Measurements from ENCODE around the gene PIP5K1C.

PIP5K1C gene

DNA sequence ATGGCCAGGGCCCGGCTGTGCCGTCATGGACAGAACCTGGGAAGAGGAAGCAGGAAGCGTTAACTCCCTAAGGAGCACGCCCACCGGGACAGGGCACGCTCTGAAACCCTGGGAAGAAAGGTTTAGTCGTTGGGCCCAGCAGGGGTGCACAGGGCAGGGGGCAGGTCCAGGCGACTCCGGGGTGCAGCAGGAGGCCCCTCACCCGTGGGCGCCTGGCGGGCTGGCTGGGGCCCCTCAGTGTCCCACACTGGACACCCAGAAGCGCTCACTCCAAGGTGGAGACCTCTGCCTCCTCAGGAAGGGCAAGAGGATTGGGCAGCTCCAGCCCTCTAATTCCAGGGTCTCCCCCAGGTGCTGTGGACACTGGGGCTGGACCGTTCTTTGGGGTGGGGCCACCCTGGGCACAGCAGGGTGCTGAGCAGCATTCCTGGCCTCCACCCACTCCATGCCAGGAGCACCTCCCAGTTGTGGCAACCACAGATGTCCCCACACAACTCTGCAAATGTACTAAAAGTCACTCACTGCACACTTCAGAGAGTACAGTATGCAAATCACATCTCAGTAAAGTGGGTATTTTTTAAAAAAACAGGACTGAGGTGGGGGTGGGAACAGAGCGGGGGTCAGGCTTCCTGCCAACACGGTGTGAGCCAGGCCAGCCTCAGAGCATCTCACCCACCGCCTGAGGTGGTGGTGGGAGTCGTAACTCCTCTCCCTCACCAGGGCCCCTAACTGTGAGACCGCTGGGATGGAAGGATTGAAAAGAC lies 35.2 kb downstream of the PIP5K1C start:
- DNase-seq (ENCODE audit: extremely low read depth in 1 of 2, low read depth in 1 of 2): no peak

DNA sequence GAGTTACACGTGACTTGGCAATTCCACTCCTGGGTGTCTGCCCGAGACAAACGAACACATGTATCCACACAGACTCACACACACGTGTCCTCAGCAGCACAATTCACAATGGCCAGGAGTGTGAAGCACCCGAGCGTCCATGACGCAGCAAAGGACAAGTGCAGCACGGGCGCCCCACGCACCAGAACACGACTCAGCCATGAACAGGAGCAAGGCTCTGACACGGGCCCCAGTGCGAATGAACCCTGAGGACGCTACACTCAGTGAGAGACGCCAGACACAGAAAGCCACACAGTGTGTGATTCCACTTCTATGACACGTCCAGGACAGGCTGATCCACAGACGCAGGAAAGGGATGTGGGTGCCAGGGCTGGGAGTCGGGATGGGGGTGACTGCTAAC lies 36.4 kb downstream of the PIP5K1C start:
- no peak for DNase-seq (ENCODE audit: extremely low read depth in 1 of 2, low read depth in 1 of 2)

DNA sequence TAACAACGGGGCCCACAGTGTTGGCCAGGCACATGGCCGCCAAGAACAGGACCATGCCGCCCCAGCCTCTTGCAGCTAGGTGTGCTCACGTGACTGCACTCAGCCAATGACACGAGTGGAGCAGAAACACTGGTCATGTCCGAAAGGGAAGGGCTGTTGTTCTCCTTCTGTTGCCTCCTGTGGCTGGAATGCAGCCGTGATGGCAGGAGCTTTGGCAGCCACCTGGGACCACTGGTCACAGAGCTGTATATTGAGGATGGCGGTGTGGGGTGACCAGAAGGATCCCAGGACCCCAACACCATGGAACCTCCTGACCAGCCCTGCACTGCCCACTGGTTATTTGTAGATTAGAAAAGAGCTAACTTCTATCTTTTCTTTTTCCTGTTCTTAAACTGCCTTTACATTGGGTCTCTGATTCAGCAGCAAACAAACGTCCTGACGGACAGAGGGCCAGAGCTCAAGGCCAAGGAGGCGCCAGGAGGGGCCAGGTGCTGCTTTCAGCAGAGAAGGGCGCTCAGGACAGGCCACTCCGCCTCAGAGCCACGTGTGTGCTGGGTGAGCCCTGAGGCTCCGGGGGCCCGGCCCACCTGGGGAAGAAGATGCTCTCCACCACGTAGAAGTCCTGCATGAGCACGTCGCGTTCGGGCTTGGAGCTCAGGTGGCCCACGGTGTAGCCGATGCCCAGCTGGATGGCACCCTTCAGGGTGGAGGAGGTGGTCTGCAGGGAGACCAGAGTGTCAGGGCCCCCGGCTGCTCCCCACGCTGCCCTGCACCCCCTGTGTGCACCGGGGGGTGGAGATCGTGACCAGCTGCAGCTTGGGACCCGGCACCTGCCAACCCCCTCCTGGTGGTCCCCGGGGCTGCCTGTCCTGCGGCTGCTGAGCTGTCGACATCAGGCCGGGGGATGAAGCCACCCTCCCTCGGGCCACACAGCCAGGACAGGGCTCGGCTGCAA lies 38.7 kb downstream of the PIP5K1C start:
- DNase-seq (ENCODE audit: extremely low read depth in 1 of 2, low read depth in 1 of 2): no peak

DNA sequence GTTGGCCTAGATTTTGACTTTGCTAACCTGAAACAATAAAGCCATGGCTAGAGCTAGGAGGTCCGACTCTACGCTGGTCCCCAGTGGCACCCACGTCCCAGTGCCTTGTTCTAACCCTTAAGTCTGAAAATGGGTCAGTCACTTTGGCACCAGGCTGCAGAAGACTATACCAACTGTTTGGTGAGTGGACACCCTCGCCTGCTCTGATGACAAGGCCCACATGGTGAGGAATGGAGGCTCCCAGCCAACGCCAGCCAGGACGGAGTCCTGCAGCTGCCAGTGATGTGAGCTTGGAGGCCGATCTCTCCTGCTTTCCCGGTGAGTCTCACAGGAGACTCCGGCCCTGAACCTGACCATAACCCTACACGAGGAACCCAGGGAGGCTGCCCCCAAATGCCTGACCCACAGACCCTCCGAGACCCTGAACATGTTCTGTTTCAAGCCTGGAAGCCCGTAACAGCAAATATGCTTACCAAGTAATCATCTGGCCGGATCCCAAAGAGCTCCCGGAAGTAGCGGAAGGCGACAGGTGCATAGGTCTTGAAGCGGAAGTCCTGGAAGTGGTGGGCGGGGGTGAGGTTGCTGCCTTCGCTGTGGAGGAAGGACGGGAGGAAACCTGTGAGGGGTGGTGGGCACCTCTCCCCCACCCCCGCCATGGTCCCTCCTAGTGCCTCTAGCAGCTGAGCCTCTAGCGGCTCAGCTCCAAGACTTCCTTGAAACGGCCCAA lies 39.6 kb downstream of the PIP5K1C start:
- no peak for DNase-seq (ENCODE audit: extremely low read depth in 1 of 2, low read depth in 1 of 2)

DNA sequence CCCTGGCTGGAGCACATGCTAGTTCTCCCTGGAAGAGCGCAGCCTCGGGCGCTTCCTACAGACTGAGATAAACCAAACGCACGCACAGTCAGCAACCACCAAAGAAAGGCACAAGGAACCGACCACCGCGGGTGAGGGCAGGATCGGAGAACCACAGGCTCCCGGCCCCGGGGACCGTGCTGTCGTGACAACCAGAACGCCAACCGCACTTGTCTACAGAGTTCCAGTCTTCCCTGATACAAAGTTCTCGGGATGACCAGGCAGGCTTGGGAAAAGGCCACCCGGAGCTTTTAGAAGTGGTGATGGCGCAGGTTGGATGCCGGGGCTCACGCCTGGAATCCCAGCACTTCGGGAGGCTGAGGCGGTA lies 40.5 kb downstream of the PIP5K1C start:
- DNase-seq (ENCODE audit: extremely low read depth in 1 of 2, low read depth in 1 of 2): no peak

DNA sequence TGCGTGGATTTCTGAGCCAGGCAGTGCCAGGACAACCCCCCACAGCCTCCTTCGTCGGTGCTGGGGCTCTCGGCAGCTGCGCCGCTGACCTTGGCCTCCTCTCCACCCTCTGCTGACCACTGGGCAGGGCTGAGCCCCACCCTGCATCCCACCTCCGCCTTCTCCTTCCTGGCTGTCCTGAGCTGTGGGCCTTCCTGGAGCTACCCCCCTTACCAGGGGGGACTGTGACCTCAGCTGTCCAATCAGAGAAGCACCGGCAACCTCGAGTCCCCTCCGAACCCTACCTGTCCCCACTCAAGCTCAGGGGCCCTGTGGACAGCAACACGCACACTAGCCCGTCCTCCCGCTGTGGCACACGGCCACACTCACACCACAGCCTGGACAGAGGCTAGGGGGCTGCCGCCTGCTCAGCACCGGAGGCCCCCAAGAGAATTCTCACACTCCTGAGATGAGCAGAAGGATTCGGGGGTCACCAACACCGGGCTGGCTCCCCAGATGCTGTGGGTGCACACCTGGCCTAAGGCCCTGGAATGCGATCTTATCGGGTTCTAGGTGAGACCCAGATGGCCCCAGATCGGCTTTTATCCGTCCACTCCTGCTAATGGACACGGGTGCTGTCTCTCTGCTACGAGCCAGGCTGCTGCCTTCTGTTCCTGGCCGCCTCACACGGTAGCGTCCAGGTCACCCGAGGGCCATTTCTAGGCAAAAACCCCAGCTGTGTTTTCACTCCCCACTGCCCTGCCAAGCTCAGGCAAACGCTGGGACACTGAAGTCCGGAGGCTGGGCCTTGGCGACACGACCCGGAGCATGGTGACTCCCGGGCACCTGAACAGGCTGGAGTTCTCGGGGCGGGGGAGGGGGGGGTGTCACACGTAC lies 41.2 kb downstream of the PIP5K1C start:
- DNase-seq (ENCODE audit: extremely low read depth in 1 of 2, low read depth in 1 of 2): no peak

DNA sequence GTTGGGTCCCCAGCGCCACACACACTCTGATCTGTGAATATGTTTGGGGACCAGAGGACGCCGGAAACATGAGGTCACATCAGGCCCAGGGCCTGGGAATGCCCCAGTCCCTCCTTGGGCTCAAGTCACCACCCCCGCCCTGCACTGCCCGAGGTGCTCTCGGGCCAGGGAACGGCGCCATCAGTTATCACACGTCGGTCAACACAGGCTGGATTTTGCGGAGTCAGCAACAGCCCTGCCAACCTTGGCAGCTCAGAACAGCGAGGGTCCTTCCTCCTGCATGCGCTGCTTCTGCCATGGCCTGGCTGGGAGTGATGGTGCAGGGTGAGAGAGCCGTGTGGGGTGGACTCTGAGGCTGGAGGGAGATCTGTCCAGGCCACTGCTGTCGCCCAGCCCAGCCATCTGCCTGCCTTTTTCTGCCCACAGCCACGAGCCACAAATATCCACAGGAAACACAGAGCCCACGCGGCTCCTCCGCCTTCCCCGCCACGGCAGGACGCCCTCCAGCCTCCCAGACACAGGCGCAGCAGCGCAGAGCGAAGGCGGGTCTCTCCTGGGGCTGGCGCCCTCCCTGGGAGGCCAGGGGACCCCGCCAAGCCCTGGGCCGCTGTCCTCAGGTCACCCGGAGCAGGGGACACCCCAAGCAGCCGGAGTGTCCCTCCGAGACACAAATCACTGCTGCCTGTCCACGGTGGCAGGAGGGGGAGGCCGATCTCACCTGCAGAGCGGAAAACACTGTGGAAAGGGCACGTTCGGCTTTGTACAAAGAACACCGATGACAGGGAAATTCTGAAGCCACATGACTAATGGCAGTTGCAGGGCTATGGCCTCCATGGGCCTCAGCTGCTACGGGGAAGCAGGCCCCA lies 42.0 kb downstream of the PIP5K1C start:
- no peak for DNase-seq (ENCODE audit: extremely low read depth in 1 of 2, low read depth in 1 of 2)

DNA sequence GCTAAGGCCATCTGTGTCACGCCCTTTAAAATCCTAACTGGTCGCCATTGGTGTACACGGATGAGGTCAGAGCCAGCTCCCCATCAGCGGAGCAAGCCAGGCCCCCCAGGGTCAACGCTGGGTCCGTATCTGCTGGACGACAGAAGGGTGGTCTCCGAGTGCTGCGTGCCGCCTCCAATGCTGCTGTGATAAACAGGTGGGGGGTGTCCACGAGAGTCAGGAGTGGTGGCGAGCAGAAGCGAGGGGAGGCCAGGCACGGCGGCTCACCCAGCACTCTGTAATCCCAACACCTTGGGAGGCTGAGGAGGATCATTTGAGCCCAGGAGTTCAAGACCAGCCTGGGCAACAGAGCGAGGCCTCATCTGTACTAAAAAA lies 42.9 kb downstream of the PIP5K1C start:
- DNase-seq (ENCODE audit: extremely low read depth in 1 of 2, low read depth in 1 of 2): no peak

DNA sequence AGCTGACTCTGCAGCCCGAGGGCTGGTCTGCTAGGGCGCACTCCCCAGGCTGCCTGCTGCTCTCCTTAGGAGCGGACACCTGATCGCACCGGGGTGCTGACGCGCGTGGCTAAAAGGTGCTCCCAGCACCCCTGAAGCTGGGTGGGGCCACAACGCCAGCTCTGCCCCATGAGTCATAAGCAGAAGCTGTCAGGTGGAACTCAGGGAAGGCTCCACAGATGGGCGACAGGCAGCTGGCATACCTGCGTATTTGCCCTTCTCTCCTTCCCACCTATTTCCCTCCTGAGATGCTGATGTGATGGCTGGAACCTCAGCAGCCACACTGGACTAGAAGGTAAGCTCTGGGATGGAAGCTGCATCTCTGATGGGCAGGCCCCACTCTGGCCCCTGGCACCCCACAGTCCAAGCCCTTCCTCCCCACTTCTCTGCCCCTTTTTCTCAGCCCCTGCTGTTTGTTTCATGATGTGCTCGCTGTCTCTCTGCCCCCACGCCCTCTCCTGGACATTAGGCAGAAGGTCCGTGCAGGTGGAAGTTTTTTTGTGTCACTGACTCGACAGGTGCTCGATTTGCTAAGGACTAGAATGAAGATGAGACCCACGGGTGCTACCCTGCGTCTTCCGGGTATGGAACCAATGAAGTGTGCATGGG lies 43.4 kb downstream of the PIP5K1C start:
- DNase-seq (ENCODE audit: extremely low read depth in 1 of 2, low read depth in 1 of 2): no peak

DNA sequence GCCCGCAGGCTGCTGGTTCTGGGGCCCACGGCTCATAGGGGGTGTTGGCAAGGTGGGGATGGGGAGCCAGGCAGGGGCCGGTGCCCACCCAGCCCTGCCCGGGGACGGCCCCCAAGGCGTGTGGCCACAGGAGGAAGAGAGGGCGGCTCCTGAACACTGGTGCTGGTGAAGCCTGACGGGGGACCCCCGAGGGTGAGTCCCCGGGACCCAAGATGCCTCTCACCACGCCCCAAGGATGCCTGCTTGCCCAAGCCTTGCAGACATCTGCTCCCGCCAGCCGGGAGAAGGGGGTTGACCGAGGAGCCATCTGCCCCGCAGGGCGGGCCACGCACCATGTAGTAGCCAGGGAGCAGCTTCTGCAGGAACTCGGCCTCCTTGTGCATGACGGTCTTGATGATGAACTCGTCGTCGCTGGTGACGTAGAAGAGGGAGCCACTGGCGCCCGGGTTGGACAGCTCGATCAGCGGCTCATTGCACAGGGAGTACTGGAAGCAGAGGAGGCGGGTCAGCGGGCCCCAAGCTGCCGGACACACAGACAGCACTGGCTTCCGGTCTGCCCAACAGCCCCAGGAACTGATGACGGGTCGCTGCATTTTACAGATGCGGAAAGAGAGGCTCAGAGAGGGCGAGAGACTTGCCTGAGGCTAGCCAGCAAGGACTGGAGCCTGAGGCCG lies 44.1 kb downstream of the PIP5K1C start:
- DNase-seq (ENCODE audit: extremely low read depth in 1 of 2, low read depth in 1 of 2): no peak

DNA sequence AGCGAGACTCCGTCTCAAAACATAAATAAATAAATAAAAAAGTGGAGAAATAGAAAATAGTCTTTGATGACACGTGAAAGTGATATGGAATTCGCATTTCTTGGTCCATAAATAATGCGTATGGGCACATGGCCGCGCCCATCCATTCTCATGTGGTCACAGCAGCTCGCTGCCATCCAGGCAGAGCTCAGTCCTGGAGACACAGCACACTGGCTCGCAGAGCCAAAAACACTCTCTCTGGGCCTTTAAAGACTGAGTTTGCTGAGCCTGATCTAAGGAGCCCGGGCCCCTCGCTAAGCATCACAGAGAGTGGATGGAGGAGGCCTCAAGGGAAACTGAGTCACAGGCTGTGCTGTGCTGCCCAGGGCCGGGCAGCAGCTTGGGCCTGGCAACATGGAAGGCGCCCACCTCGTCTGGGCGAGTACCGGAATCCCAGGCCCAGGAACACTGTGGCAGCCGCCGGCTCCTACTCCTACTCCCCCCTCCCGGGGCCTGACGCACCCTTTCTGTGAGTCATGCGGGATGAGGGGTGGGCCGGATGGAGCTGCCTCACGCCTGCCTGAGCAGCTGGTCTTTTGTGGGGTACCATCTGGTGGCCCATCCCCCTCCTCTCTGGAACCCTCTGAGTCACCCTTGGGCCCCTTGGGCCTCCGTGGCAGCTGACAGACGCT lies 44.7 kb downstream of the PIP5K1C start:
- DNase-seq (ENCODE audit: extremely low read depth in 1 of 2, low read depth in 1 of 2): no peak

DNA sequence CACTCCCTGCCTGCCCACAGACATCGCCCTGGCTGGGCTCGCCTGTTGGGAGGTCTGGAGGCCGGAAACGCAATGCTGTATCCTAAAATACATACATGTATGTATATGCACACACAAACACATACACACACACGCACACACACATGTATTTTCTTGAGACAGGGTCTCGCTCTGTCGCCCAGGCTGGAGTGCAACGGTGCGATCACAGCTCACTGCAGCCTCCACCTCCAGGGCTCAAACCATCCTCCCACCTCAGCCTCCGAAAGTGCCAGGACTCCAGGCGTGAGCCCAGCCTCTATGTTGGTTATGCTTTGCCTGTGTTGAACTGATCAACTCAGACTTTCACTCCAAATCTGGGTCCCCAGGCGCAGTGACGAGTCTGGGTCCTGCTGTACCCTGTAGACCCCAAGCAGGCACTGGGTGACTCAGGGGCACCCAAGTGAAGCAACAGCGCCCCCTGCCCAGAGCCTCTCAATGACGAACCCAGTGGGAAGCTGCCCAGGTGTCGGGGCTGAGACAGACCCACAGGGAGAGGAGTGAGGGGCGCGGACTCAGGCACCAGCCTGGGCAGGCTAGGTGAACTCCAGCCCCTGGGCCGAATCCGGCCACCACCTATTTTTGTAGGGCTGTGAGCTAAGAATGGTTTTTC lies 46.3 kb downstream of the PIP5K1C start:
- DNase-seq (ENCODE audit: extremely low read depth in 1 of 2, low read depth in 1 of 2): no peak

DNA sequence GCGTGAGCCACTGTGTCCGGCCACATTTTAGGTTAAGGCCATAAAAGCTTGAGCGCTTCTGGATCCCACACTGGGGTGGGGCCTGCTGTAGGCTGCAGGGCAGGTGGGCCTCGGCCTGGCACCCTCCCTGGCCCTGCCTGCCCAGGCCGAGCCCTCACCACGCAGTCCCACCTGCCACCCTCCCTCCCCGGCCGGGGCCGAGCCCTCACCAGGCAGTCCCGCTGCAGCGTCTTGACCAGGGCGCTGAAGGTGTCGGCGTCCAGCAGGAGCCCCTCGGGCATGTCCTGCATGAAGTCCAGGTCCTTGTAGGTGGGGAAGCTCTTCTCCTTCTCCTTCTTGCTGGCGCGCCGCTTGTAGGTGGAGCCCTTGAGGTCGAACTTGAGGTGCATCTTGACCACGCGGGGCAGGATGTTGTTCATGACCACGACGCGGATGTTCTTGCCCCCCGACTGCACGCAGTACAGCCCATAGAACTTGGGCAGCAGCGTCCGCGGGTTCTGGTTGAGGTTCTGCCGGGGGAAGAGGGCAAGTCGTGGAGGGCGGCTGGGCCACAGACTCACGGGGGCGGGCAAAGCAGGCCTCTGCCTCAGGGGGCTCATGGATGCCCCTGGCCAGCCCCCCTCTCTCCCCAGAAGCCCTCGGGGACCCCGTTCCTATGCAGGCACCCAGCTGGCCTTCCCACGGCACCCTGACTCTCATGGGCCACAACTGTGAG lies 47.0 kb downstream of the PIP5K1C start:
- no peak for DNase-seq (ENCODE audit: extremely low read depth in 1 of 2, low read depth in 1 of 2)

DNA sequence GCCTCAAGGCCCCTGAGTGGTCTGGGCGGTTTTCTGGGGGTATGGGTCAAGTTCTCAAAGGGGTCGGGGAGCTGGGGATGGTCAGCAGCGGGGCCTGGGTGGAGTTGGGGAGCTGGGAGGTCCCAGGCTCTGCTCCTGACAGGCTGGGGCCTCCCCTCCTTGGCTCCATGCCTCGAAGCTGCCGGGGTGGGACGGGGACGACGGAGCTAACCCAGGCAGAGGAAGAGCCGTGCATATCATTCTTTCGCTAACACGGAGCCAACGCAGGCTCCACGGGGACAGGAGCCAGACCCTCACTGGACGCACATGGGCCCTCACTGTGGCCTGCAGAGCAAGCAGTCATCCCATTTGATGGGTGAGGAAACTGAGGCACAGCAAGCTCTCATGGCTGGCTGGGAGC lies 47.8 kb downstream of the PIP5K1C start:
- DNase-seq (ENCODE audit: extremely low read depth in 1 of 2, low read depth in 1 of 2): no peak

DNA sequence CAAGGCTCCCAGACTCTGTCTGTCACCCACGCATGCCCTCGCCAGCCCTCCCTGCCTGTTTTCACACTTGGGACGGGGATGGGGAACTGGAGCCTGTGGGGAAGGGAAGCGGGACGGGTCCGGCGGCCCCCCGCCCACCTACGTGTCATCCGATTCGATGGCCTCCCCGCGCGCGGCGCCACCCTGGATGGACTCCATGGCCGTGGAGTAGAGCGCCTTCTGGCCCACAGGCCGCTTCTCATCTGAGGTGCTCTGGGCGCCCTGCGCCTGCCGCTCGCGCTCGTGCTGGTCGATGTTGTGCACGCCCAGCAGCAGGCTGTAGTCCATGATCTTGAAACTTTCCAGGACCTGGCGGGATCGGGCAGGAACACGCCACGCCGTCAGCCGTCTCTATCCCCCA lies 48.6 kb downstream of the PIP5K1C start:
- no peak for DNase-seq (ENCODE audit: extremely low read depth in 1 of 2, low read depth in 1 of 2)

DNA sequence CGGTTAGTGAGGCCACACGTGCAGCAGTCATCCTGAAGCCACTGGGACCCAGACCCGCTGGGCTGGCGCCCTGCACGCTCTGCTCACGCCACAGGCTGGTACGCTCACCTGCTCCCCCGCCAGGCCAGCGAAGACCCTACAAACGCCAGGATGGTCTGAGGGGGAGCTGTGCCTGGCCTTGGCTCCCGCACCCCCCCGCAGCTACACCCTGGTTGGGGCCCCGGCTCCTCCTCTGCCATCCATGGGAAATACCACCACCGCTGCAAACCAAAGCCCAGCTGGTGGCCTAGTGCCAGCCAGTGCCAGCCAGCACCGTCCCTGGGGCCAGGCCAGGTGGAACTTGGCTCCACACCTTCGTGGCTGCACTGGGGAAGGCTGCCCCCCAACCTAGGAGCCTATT lies 50.4 kb downstream of the PIP5K1C start:
- no peak for DNase-seq (ENCODE audit: extremely low read depth in 1 of 2, low read depth in 1 of 2)

Data from activated CD8-positive, alpha-beta memory T cell treated with anti-CD3 and anti-CD28 coated beads for 1 hour (primary cell).